ENCODE results near the gene PIK3R1.
A peak's percentile ranks its signal among the peaks of the same experiment; 100 is the strongest.
"Not testable (repeated sequence)": the region's sequence is repeated elsewhere in the genome, so short reads cannot be mapped to it uniquely, and the experiment has no call there.

Gene PIK3R1

GRCh38 chr5:68194386-68194785, 21.2 kb upstream of the PIK3R1 start:
- no peak for DNase-seq

GRCh38 chr5:68195137-68195536, 20.4 kb upstream of the PIK3R1 start:
- no peak for DNase-seq

- no peak for DNase-seq
Observed at GRCh38 chr5:68196876-68197275, 18.7 kb upstream of the PIK3R1 start.

- no peak for DNase-seq
Observed at GRCh38 chr5:68200288-68200687, 15.3 kb upstream of the PIK3R1 start.

GRCh38 chr5:68210654-68211053, 4.9 kb upstream of the PIK3R1 start:
- not testable (repeated sequence) for DNase-seq

- no peak for DNase-seq
Observed at GRCh38 chr5:68214482-68215207, 911 bp upstream of the PIK3R1 start.

- peak; percentile 96 for DNase-seq
Observed at GRCh38 chr5:68215898-68216244, 315 bp downstream of the PIK3R1 start.

GRCh38 chr5:68216245-68217046, 890 bp downstream of the PIK3R1 start:
- no peak for DNase-seq

GRCh38 chr5:68217047-68217355, 1.4 kb downstream of the PIK3R1 start:
- no peak for DNase-seq

- DNase-seq = no peak
Observed at GRCh38 chr5:68217528-68217927, 2.0 kb downstream of the PIK3R1 start.

- no peak for DNase-seq
Observed at GRCh38 chr5:68219161-68219816, 3.7 kb downstream of the PIK3R1 start.

GRCh38 chr5:68220260-68220659, 4.7 kb downstream of the PIK3R1 start:
- DNase-seq = no peak

GRCh38 chr5:68220914-68221313, 5.4 kb downstream of the PIK3R1 start:
- DNase-seq = no peak

- no peak for DNase-seq
Observed at GRCh38 chr5:68221488-68221887, 5.9 kb downstream of the PIK3R1 start.

GRCh38 chr5:68222310-68222709, 6.8 kb downstream of the PIK3R1 start:
- DNase-seq = no peak

- DNase-seq = no peak
Observed at GRCh38 chr5:68222824-68223354, 7.3 kb downstream of the PIK3R1 start.

- no peak for DNase-seq
Observed at GRCh38 chr5:68223904-68224303, 8.3 kb downstream of the PIK3R1 start.

GRCh38 chr5:68224509-68225187, 9.1 kb downstream of the PIK3R1 start:
- DNase-seq = no peak

- DNase-seq = no peak
Observed at GRCh38 chr5:68225188-68225910, 9.8 kb downstream of the PIK3R1 start.

GRCh38 chr5:68225911-68226545, 10.5 kb downstream of the PIK3R1 start:
- no peak for DNase-seq

- no peak for DNase-seq
Observed at GRCh38 chr5:68226546-68227073, 11.1 kb downstream of the PIK3R1 start.

All from retina (tissue), 1 donor.